Activated CD8-positive, alpha-beta memory T cell treated with anti-CD3 and anti-CD28 coated beads for 36 hours (primary cell): ENCODE measurements around the gene THAP4. TPM values are rescaled to one million over a fixed set of nuclear protein-coding genes. Genes with fewer than 3 reads are reported as not detected.

Experiments used
- CTCF ChIA-PET: fragments of 350-600 bp; sonication (Branson Sonifier 250); formaldehyde crosslinking; loops from one replicate; lab custom pipeline; 2021; ENCODE audit warnings: antibody characterized with exemption; lab: Charles Lee
- POLR2A ChIA-PET: fragments of 350-600 bp; sonication (Branson Sonifier 250); formaldehyde crosslinking; loops from one replicate; lab custom pipeline; 2021; ENCODE audit warnings: antibody characterized with exemption; lab: Charles Lee
- total RNA-seq, 2 experiments: library from RNA; stranded (reverse); gene quantifications; one replicate each; pipeline ENCODE4 v1.2.3, GENCODE V29; 2021

The THAP4 gene
- total RNA-seq, result 10 to 100 TPM; 57.3 to 57.7 TPM

- ChIA-PET CTCF (interaction anchor here (0.5 to 1.5 kb wide), 3 partner anchors 11 to 322 kb away, joined by 3 read pairs; partner anchors contain the start of genes HDLBP and SEPTIN2), POLR2A (interaction anchor here (1.3 kb wide), 1 partner anchor 49 kb away, joined by 6 read pairs; the partner anchor contains the start of gene DTYMK)
Observed at GRCh38 chr2:241637018-241637794, at the start of gene THAP4, which contains the start of gene ATG4B. Gene THAP4, minus strand, starts transcription at chr2:241637158. Its CDS starts 141 bp downstream, at chr2:241637017. Gene ATG4B, plus strand, starts transcription at chr2:241637693. Its CDS starts 22 bp downstream, at chr2:241637715.

GRCh38 chr2:241686324-241686649 lies 49.3 kb upstream of the THAP4 start:
- CTCF ChIA-PET, result interaction anchor here (0.7 to 4.0 kb wide), 4 partner anchors 15 to 193 kb away, joined by 3 to 32 read pairs (median 5); partner anchors contain the start of genes D2HGDH and ING5
- POLR2A ChIA-PET, result interaction anchor here (0.5 to 4.0 kb wide), 8 partner anchors 11 to 194 kb away, joined by 3 to 45 read pairs (median 5); partner anchors contain the start of genes ATG4B, ING5 and THAP4

- CTCF ChIA-PET, result no interaction called here
- POLR2A ChIA-PET, result no interaction called here
Observed at GRCh38 chr2:241680827-241681599, 44.1 kb upstream of the THAP4 start.

- POLR2A ChIA-PET, result no interaction called here
Observed at GRCh38 chr2:241680044-241680443, 43.1 kb upstream of the THAP4 start.

GRCh38 chr2:241678784-241679540 lies 42.0 kb upstream of the THAP4 start:
- ChIA-PET POLR2A (no interaction called here), CTCF (no interaction called here)

More at GRCh38 chr2:241680044-241680443, 43.1 kb upstream of the THAP4 start:
- CTCF ChIA-PET, result no interaction called here

- CTCF ChIA-PET, result no interaction called here
- POLR2A ChIA-PET, result no interaction called here
Observed at GRCh38 chr2:241678307-241678706, 41.3 kb upstream of the THAP4 start.

- ChIA-PET CTCF (no interaction called here), POLR2A (no interaction called here)
Observed at GRCh38 chr2:241677392-241677791, 40.4 kb upstream of the THAP4 start.

- CTCF ChIA-PET, result no interaction called here
- POLR2A ChIA-PET, result no interaction called here
Observed at GRCh38 chr2:241676665-241677064, 39.7 kb upstream of the THAP4 start.

- POLR2A ChIA-PET, result no interaction called here
- CTCF ChIA-PET, result interaction anchor here (0.7 to 1.7 kb wide), 2 partner anchors 16 to 26 kb away, joined by 3 to 4 read pairs; partner anchors contain the start of gene ING5
Observed at GRCh38 chr2:241675885-241676284, 38.9 kb upstream of the THAP4 start.

- ChIA-PET CTCF (interaction anchor here (1.7 kb wide), 1 partner anchor 28 kb away, joined by 4 read pairs; the partner anchor contains the start of gene ING5), POLR2A (no interaction called here)
Observed at GRCh38 chr2:241673797-241674725, 37.1 kb upstream of the THAP4 start.

GRCh38 chr2:241673189-241673663 lies 36.3 kb upstream of the THAP4 start:
- CTCF ChIA-PET, result no interaction called here

GRCh38 chr2:241672243-241673188 lies 35.6 kb upstream of the THAP4 start:
- CTCF ChIA-PET, result no interaction called here
- POLR2A ChIA-PET, result no interaction called here

More at GRCh38 chr2:241673189-241673663, 36.3 kb upstream of the THAP4 start:
- POLR2A ChIA-PET, result no interaction called here

GRCh38 chr2:241671457-241672240 lies 34.7 kb upstream of the THAP4 start:
- POLR2A ChIA-PET, result no interaction called here
- CTCF ChIA-PET, result no interaction called here

- ChIA-PET POLR2A (no interaction called here), CTCF (no interaction called here)
Observed at GRCh38 chr2:241670333-241671110, 33.6 kb upstream of the THAP4 start.

GRCh38 chr2:241668839-241669238 lies 31.9 kb upstream of the THAP4 start:
- CTCF ChIA-PET, result no interaction called here
- POLR2A ChIA-PET, result no interaction called here

- CTCF ChIA-PET, result no interaction called here
Observed at GRCh38 chr2:241668354-241668753, 31.4 kb upstream of the THAP4 start.

More at GRCh38 chr2:241668354-241668753, 31.4 kb upstream of the THAP4 start:
- POLR2A ChIA-PET, result no interaction called here
